ENCODE data around the gene STIM1. TPM values are rescaled to one million over a fixed set of nuclear protein-coding genes. Genes with fewer than 3 reads are reported as not detected.

The STIM1 gene
- polyA plus RNA-seq, 4 donors, result 31.0 to 36.0 (median 33.7) TPM

DNA sequence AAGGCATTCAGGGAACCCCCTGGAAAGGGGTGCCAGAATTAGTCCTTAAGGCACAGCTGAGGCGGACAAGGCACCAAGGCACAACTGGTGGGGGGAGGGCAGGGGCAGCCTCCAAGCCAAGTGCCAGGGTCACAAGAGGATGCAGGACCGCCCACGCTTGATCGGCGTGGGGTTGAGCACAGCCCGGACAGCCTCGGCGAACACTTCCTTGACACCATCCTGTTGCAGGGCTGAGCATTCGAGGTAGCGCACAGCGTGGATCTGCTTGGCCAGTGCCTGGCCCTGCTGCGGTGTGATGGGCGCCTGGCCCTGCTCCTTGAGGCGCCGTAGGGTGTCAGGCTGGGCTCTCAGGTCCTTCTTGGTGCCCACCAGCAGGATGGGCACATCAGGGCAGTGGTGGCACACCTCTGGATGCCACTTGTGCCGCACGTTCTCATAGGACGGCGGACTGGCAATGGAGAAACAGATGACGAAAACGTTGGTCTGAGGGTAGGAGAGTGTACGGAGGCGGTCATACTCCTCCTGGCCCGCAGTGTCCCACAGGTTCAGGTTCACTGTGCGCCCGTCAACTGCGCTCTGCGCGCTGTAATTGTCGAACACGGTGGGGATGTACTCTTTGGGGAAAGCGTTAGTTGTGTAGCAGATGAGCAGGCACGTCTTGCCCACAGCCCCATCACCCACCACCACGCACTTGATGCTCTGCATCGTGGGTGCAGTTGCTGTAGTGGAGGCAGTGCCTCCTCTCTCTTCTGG lies 27.9 kb upstream of the STIM1 start:
- DNase-seq (ENCODE audit: low read depth in 4 of 4, low spot score in 3 of 4), result no peak

- DNase-seq (ENCODE audit: low read depth in 4 of 4, low spot score in 3 of 4), result no peak
These were observed 25.4 kb upstream of the STIM1 start for GRCh38 chr11:3830088-3830487.

- DNase-seq (ENCODE audit: low read depth in 4 of 4, low spot score in 3 of 4), result no peak
These were observed 24.7 kb upstream of the STIM1 start for GRCh38 chr11:3830730-3831129.

GRCh38 chr11:3831378-3832239 lies 23.9 kb upstream of the STIM1 start:
- DNase-seq (ENCODE audit: low read depth in 4 of 4, low spot score in 3 of 4), result no peak

GRCh38 chr11:3832816-3833215 lies 22.6 kb upstream of the STIM1 start:
- DNase-seq (ENCODE audit: low read depth in 4 of 4, low spot score in 3 of 4), result no peak

GRCh38 chr11:3833449-3833848 lies 22.0 kb upstream of the STIM1 start:
- DNase-seq (ENCODE audit: low read depth in 4 of 4, low spot score in 3 of 4), result no peak

DNA sequence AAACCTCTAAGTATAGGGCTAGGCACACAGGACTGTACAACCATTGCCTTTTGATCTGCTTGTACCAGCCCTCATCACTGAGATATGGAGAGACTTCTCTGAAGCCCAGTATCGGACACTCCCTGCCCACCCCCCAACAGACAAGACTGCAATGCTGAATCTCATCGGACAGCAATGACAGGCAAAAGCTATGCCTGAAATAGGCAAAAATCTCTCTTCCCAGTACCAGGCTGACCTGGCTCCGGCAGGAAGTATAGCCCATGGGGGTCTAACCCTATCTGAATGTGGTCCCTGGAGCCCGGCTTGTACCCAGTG lies 21.2 kb upstream of the STIM1 start:
- DNase-seq (ENCODE audit: low read depth in 4 of 4, low spot score in 3 of 4), result no peak

- no peak for DNase-seq (ENCODE audit: low read depth in 4 of 4, low spot score in 3 of 4)
These were observed 20.6 kb upstream of the STIM1 start for GRCh38 chr11:3834664-3835461.

DNA sequence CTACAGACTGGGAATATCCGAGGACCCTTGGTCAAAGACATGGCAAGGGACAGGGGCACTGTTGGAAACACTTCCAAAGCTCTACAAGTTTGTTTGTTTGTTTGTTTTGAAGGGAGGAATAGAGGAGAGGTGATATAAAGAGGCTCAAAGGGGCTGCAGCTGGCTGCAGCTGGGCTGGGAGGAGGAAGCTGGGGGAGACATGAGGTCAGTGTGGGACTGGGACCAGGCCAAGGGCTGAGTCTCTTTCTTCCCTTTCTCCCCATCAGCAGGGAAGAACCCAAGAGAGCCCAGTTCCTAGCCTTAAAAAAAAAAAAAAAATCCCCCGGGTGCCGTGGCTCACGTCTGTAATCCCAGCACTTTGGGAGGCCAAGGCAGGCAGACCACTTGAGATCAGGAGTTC lies 19.7 kb upstream of the STIM1 start:
- no peak for DNase-seq (ENCODE audit: low read depth in 4 of 4, low spot score in 3 of 4)

DNA sequence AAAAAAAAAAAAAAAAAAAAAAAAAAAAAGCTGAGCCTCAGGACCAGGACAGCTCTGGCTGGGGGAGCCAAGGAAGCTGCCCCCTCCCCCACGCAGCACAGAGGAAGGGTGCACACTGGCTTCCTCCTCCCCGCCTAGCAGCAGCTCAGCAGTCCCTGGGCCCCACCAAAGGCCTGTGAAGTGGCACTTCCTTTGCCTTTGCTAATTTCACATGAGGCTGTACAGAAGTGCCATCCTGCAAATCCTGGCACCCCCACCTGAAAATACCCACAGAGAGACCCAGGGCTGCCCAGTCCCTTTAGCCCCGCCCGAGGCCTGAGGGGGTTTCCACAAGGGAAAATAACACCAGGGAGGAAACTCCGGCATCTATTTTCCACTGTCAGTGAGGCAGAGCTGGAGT lies 18.6 kb upstream of the STIM1 start:
- no peak for DNase-seq (ENCODE audit: low read depth in 4 of 4, low spot score in 3 of 4)

- DNase-seq (ENCODE audit: low read depth in 4 of 4, low spot score in 3 of 4), result no peak
These were observed 17.7 kb upstream of the STIM1 start for GRCh38 chr11:3837793-3838192.

- no peak for DNase-seq (ENCODE audit: low read depth in 4 of 4, low spot score in 3 of 4)
These were observed 17.0 kb upstream of the STIM1 start for GRCh38 chr11:3838504-3838903.

- no peak for DNase-seq (ENCODE audit: low read depth in 4 of 4, low spot score in 3 of 4)
These were observed 15.2 kb upstream of the STIM1 start for GRCh38 chr11:3840004-3840869.

DNA sequence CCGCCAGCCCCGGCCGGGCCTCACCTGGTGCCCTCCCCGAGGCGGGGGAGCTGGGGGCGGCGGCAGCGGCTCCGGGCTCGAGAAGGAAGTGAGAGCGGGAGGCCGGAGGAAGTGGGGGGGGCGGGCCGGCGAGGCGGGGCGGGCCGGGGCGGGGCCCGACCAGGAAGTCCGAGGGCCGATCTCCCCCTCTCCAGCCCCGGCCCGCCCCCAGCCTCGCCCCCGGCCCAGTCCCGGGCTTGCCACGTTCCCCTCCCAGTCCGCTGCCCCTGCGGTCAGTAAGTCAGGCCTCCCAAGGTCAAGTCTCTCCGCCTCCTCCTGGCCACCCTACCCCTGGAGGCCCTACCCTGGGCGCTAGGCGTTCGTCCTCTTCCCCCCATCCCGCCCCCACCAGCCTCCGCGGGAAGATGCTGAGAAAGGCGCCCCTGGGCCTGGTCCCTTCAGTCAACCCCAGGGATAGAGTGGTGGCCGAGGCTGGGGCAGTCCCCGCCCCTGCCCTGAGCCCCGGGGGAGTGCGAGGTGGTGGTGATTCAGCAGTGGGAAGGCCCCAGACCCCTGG lies 14.5 kb upstream of the STIM1 start, which contains the start of gene RHOG:
Gene RHOG (minus strand): TSS at position 90 of the 556 bp plus-strand sequence. CDS start 12,821 bp downstream, outside the sequence.
- peak; percentile 46 to 66 (median 56) for DNase-seq (ENCODE audit: low read depth in 4 of 4, low spot score in 3 of 4)

GRCh38 chr11:3841426-3842350 lies 13.8 kb upstream of the STIM1 start:
- DNase-seq (ENCODE audit: low read depth in 4 of 4, low spot score in 3 of 4), result peak; percentile 63 to 75 (median 68)

DNA sequence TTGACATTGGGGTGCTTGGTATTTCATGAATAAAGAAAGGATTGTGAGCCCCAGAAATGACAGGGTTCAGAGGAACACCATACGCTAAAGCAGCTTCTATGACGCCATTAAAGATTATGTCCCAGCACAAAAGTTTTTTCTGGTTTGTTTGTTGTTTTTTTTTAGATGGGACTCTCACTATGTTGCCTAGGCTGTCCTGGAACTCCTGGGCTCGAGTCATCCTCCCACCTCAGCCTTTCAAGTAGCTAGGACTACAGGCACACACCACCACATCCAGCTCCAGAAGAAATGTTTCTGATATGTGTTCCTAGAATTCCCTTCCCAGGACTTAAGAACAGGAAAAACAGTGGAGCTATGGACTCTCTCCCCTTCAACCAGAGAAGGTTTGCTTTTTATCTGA lies 12.1 kb upstream of the STIM1 start:
- DNase-seq (ENCODE audit: low read depth in 4 of 4, low spot score in 3 of 4), result no peak

GRCh38 chr11:3845246-3845645 lies 10.2 kb upstream of the STIM1 start:
- no peak for DNase-seq (ENCODE audit: low read depth in 4 of 4, low spot score in 3 of 4)

- no peak for DNase-seq (ENCODE audit: low read depth in 4 of 4, low spot score in 3 of 4)
These were observed 9.8 kb upstream of the STIM1 start for GRCh38 chr11:3845670-3846069.
